ENCODE results near the gene MUC2.

MUC2 gene

GRCh38 chr11:1028616-1029015 lies 46.1 kb upstream of the MUC2 start:
- no peak for TF ChIP-seq CTCF (conservative IDR thresholded peaks at IDR 0.05; ENCODE audit: low read length)
- no peak overlapping the region for H3K4me3 ChIP-seq (ENCODE audit: low read length)
- no peak for DNase-seq (ENCODE audit: low read depth)

GRCh38 chr11:1029051-1029450 lies 45.6 kb upstream of the MUC2 start:
- no peak for DNase-seq (ENCODE audit: low read depth)
- no peak for TF ChIP-seq CTCF (conservative IDR thresholded peaks at IDR 0.05; ENCODE audit: low read length)

GRCh38 chr11:1029654-1030053 lies 45.0 kb upstream of the MUC2 start:
- TF ChIP-seq CTCF (conservative IDR thresholded peaks at IDR 0.05; ENCODE audit: low read length): no peak
- DNase-seq (ENCODE audit: low read depth): no peak
- H3K4me3 ChIP-seq (ENCODE audit: low read length): no peak overlapping the region

More at GRCh38 chr11:1029051-1029450, 45.6 kb upstream of the MUC2 start:
- H3K4me3 ChIP-seq (ENCODE audit: low read length): no peak overlapping the region

GRCh38 chr11:1030086-1030485 lies 44.6 kb upstream of the MUC2 start:
- no peak for DNase-seq (ENCODE audit: low read depth)
- H3K4me3 ChIP-seq (ENCODE audit: low read length): no peak overlapping the region
- TF ChIP-seq CTCF (conservative IDR thresholded peaks at IDR 0.05; ENCODE audit: low read length): no peak

GRCh38 chr11:1030556-1030955 lies 44.1 kb upstream of the MUC2 start:
- TF ChIP-seq CTCF (conservative IDR thresholded peaks at IDR 0.05; ENCODE audit: low read length): no peak
- DNase-seq (ENCODE audit: low read depth): no peak
- H3K4me3 ChIP-seq (ENCODE audit: low read length): no peak overlapping the region

GRCh38 chr11:1031121-1031899 lies 43.4 kb upstream of the MUC2 start:
- no peak for DNase-seq (ENCODE audit: low read depth)
- no peak for TF ChIP-seq CTCF (conservative IDR thresholded peaks at IDR 0.05; ENCODE audit: low read length)

GRCh38 chr11:1032310-1032891 lies 42.3 kb upstream of the MUC2 start:
- TF ChIP-seq CTCF (conservative IDR thresholded peaks at IDR 0.05; ENCODE audit: low read length): no peak
- no peak for DNase-seq (ENCODE audit: low read depth)

More at GRCh38 chr11:1031121-1031899, 43.4 kb upstream of the MUC2 start:
- H3K4me3 ChIP-seq (ENCODE audit: low read length): no peak overlapping the region

More at GRCh38 chr11:1032310-1032891, 42.3 kb upstream of the MUC2 start:
- no peak overlapping the region for H3K4me3 ChIP-seq (ENCODE audit: low read length)

Data from AG10803 (cell line).